GM18873 (cell line): Measurements from ENCODE around the gene LAMTOR1.

Experiments used
- ATAC-seq: cut with Tn5 transposase; IDR thresholded peaks from one replicate; pipeline ENCODE4 v1.9.1; 2021; ENCODE audit warnings: mild to moderate bottlenecking, moderate library complexity, moderate number of reproducible peaks; ENCODE audit not compliant: unreplicated experiment, low FRiP score

The LAMTOR1 gene

DNA sequence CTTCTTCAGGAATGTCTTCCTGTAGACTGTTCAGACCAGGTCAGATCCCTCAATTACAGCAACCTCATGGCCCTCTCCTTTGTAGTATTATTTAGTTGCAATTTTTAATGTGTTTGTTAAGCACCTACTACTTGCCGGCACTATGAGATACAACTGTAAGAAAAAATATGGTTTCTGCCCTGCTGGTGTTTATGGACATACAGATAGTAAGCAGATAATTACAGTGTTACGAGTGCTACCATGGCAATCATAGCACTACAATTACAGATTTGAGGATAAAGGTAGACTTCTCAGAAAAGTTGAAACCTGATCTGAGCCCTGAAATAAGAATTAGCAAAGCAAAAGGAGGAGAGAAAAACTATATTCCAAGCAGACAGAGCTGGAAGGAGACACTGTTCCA, 19.7 kb downstream of the LAMTOR1 start:
- no peak for ATAC-seq

GRCh38 chr11:72081821-72082453, 21.2 kb downstream of the LAMTOR1 start:
- ATAC-seq, result no peak

GRCh38 chr11:72081184-72081644, 21.9 kb downstream of the LAMTOR1 start:
- no peak for ATAC-seq

DNA sequence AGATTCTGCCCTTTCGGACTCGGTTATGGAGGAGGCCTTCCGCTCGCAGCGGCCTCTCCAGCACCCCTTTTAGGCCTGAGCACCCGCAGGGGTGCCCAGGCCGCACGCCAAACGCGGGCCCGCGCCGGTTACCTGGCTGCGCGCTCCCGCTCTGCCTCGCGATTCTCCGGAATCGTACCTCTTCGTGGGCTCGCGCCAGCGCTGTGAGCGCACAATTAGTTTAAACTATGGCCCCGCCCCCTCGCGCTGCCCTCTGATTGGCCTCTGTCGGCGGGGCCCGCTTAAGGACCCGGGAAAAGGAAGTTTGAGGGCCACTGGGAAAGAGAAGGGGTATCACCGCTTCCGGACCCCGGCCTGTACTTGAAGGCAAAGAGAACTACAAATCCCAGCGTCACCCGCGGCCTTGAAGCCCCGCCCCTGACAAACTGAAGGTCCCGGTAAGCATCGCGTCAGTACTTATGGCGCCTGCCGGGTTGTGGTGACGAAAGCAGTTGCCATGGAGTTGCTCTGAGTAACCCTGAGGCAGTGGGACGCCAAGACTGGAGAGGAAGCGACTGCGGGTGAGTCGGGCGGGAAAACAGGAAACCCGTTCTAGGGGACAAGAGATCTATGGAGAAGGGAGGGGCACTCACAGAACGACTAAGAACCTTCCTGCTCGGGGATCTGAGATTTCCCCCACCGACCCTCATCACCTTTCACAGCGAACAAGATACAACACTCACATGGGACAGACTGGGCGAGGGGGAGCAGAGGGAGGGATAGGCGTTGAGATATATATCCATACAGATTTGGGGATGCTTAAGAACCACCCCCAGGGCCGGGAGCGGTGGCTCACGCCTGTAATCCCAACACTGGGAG, 22.5 kb downstream of the LAMTOR1 start, which contains the start of the genes LRRC51 and NUMA1:
TSS of gene LRRC51 (plus strand) at position 525 of the 858 bp plus-strand sequence. CDS start 8,234 bp downstream, outside the sequence.
TSS of gene NUMA1 (minus strand) at position 217 of the 858 bp plus-strand sequence. CDS start 44,599 bp downstream, outside the sequence.
- ATAC-seq, result peak; percentile 94

DNA sequence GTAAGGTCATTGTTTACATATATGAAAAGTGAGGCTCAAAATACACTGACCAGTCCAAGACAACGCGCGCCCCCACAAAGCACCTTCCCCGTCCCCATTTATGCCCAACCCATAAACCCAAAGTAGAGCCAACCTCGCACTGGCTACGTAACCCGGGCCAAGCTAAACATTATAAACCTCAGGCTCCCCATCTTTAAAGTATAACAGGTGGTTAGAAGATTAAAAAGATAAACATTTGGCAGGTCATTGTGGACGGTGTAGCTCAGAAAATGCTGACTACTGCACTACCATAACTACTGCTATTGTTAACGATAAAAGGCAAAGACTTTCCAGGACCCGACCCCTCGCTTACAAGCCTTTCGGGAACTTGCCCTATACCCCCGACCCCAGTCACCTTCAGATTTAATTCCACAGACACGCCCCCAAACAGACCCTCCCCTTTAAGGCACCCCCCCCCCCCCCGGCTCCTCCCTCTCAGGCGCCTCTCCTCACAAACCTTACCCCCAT, 23.2 kb downstream of the LAMTOR1 start:
- ATAC-seq, result no peak

- no peak for ATAC-seq
Observed at GRCh38 chr11:72078477-72078876, 24.6 kb downstream of the LAMTOR1 start.

DNA sequence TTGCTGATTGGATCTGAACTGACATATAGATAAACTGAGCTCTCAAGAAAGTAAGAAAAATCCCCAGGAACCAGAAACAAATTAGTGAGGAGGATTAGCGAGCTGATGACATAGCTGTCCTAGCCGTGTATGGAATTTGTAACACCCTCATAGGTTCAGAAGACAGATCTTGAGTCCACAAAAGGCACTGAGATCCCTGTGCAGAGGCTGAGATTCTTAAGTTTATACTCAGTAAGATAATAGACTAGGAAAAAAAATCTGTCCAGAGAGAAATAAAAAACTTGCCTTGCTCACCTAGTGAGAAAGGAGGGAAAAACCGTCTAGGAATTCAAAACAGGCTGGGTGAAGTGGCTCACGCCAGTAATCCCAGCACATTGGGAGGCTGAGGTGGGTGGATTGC, 27.3 kb downstream of the LAMTOR1 start:
- no peak for ATAC-seq

DNA sequence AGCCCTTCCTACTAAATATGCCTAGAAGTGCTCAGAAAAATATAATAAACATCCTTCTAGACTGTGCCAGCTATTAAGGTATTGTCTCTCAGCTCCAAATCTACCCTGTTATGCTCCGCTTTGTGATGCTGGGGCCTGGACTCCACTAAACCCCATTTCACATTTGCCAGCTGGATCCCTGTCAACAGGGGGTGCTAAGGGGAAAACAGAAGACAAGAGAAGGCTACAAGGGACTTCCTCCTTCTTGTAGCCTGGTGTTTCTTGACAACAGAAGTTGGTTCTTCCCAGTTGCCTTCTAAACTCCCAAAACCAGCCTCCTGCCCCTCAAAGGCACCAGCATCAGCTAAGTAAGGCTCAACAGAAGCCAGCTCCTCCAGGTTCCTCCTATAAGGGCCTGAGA, 28.0 kb downstream of the LAMTOR1 start:
- no peak for ATAC-seq

DNA sequence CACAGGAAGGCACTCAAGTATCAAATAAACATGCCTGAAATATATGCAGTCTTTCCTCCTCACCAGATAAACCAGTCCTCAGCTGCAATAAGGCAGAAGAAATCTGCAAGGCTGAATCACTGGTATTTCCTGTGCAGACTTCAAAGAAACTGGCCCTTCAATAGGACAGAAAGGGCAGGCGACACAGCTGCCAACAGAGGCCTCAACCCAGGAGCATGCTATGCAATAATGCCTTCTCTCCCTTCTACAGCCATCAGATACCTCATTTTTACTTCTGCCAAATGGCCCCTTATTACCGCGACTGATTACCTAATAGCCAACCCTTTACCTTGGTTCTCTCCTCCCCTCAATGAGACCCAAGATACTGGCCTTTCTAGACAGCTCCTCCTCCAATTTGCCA, 30.7 kb downstream of the LAMTOR1 start:
- no peak for ATAC-seq

DNA sequence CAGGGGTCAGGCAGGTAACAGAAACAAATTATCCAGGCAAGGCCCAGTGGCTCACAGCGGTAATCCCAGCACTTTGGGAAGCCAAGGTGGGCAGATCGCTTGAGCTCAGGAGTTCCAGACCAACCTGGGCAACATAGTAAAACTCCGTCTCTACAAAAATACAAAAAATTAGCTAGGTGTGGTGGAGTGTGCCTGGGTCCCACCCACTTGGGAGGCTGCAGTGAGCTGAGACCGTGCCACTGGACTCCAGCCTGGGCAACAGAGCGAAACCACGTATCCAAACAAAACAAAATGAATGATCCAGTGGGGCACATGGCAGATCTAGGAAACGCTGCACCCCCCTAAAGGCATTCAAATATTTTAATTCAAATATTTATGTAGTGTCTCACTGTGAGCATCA, 32.6 kb downstream of the LAMTOR1 start:
- ATAC-seq, result no peak

DNA sequence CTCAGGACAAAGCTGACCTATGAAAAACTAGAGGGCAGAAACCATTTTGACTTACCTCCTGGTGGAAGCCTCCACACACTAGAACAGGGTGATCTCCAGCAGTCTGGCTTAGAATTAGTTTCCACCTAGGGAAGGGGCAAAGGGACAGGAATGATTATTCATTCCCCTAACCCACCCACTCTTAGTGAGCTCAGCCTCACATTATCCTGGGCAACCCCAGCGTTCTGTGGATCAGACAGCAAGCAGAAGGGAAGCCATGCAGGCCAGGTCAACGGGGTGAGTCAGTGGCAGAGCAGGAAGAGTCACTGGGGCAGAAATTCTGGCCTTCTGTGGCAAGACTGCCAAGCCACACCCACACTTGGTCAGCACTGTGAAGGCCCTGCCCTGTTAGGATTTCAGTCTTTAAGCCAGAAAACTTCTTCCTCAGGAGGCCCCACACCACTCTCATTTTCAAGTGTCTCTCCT, 33.3 kb downstream of the LAMTOR1 start:
- no peak for ATAC-seq

DNA sequence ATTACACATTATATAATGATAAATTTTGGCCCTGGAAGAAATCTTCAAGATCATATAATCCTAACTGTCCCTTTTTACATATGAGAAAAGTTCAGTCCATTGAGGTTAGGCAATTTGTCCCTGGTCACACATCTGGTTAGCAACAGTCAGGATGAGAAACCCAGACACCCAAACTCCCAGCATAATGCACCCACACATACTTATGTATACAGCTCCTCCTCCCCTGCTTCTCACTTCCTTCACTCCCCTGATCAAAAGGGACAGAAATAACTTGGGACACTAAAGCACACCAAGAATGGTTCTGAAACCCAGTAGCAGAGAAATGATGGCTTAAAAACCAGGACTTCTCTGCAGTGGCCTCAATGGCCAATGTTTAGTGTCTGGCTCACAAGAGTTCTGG, 33.9 kb downstream of the LAMTOR1 start:
- ATAC-seq, result no peak

DNA sequence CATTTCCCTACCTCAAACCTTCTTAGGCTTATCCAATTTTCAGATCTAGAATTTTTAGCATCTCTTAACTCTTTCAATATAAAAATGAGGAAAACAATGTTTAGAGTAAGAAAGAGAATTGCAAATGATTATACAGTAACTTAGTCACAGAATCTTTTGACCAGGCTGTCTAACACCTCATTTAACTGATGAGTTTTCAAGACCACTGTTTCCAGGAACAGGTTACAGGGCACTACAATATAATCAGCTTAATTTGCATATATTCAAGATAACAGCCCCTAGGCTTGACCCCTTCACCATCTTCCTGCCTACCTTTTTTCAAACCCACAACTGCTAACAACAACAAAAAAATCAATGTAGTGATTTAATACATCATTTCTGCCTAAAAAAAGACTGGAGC, 35.4 kb downstream of the LAMTOR1 start:
- ATAC-seq, result no peak

- ATAC-seq, result no peak
Observed at GRCh38 chr11:72067266-72067665, 35.8 kb downstream of the LAMTOR1 start.

DNA sequence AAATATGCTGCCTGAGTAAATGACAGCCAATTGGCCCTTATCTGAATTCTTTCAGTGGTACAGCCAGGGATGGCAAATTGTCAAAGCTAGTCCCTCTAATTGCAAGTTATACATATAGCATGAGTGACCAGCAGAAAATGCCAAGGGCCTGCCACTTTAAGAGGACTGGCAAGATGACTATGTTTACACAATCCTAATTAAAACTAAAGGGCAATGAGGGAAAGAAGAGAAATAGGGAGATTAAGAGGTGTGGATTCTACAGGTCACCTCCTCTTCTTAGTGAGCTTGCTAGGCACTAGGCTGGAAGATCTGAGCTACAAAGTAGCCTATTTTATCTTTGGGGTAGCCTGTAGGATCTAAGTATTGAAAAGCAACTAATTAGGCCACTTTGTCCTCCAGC, 36.2 kb downstream of the LAMTOR1 start:
- no peak for ATAC-seq

GRCh38 chr11:72061739-72062396, 41.2 kb downstream of the LAMTOR1 start:
- no peak for ATAC-seq

GRCh38 chr11:72058416-72059034, 44.6 kb downstream of the LAMTOR1 start:
- no peak for ATAC-seq

GRCh38 chr11:72048766-72049460, 54.2 kb downstream of the LAMTOR1 start:
- no peak for ATAC-seq
